Testis (tissue), 2 donors: ENCODE results near the gene LRRC8C.

ENCODE experiments used
- POLR2A ChIP-seq: fragments of 450-650 bp; IDR thresholded peaks from one replicate; pipeline ENCODE4 v1.6.1; 2017; ENCODE audit warnings: antibody characterized with exemption, mild to moderate bottlenecking, moderate library complexity
- TF ChIP-seq, protein P1 (sequence below), 3 experiments: fragments of 450-650 bp in 2 of 3; fragments of 200-600 bp in 1 of 3; sonication (generic) in 1 of 3; IDR thresholded peaks; one replicate each; pipeline ENCODE4 v1.5.1; 2016 to 2019; ENCODE audit warnings: antibody characterized with exemption in 3 of 3, mild to moderate bottlenecking in 2 of 3, moderate library complexity in 1 of 3

DNA sequence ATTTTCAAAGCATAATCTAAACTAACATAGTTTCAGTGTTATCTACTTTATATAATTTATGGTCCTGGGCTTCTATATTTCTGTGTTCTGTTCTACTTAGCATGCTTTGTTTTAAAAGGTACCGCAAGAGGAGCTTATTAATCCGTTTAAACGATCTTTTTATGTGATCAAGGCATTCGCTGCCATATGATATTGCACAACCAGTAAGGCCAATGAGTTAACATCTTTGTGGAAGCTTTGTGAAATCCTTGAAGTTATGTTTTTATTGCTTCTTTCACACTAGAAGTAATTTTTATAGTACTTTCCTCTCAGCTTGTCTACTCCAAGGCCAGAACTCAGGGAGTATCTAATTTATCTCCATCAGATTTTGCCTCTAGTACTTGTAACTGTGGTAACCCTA is 8.9 kb downstream of the LRRC8C start:
- TF ChIP-seq POLR2A = no peak
- TF ChIP-seq, protein P1, sequence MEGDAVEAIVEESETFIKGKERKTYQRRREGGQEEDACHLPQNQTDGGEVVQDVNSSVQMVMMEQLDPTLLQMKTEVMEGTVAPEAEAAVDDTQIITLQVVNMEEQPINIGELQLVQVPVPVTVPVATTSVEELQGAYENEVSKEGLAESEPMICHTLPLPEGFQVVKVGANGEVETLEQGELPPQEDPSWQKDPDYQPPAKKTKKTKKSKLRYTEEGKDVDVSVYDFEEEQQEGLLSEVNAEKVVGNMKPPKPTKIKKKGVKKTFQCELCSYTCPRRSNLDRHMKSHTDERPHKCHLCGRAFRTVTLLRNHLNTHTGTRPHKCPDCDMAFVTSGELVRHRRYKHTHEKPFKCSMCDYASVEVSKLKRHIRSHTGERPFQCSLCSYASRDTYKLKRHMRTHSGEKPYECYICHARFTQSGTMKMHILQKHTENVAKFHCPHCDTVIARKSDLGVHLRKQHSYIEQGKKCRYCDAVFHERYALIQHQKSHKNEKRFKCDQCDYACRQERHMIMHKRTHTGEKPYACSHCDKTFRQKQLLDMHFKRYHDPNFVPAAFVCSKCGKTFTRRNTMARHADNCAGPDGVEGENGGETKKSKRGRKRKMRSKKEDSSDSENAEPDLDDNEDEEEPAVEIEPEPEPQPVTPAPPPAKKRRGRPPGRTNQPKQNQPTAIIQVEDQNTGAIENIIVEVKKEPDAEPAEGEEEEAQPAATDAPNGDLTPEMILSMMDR (IDR thresholded peaks at IDR 0.05) = no peak
